Left ventricle myocardium inferior (tissue), 1 donor: ENCODE data around the gene EIF3A. TPM values are rescaled to one million over a fixed set of nuclear protein-coding genes. Genes with fewer than 3 reads are reported as not detected.
"Not testable (repeated sequence)": the region's sequence is repeated elsewhere in the genome, so short reads cannot be mapped to it uniquely, and the experiment has no call there.

Experiments used
- DNase-seq: peaks from one replicate; pipeline ENCODE4 v3.0.0-alpha.2; 2020
- H3K27ac ChIP-seq: fragments of 200-600 bp; replicated peaks from 2 replicates; pipeline ENCODE4 v1.8.0; 2021
- H3K27me3 ChIP-seq: fragments of 200-600 bp; 2 replicates; pipeline ENCODE4 v1.8.0; 2021; ENCODE audit warnings: low read depth
- H3K36me3 ChIP-seq: fragments of 200-600 bp; 2 replicates; pipeline ENCODE4 v1.8.0; 2021
- H3K4me1 ChIP-seq: fragments of 200-600 bp; 2 replicates; pipeline ENCODE4 v1.8.0; 2021
- H3K4me3 ChIP-seq: fragments of 200-600 bp; 2 replicates; pipeline ENCODE4 v1.8.0; 2021; ENCODE audit warnings: mild to moderate bottlenecking, moderate library complexity
- H3K9me3 ChIP-seq: fragments of 200-600 bp; replicated peaks from 2 replicates; pipeline ENCODE4 v1.8.0; 2021
- intact Hi-C: fragments of 100-400 bp; cut with micrococcal nuclease; formaldehyde crosslinking; loops from one replicate; pipeline ENCODE4 v1.11.0; 2022
- total RNA-seq: library from RNA; stranded (reverse); fragmentation: NEBNext Ultra II Directional; extraction: Animal tissue kit (Norgen Biotek cat#: 25700); gene quantifications from one replicate; pipeline ENCODE4 v1.2.1, GENCODE V29; 2021
- TF ChIP-seq, protein P1 (sequence below): fragments of 200-600 bp; IDR thresholded peaks from 2 replicates; pipeline ENCODE4 v1.8.0; 2021; ENCODE audit warnings: antibody characterized with exemption, mild to moderate bottlenecking, borderline replicate concordance
- donor health status: DM: no; HTN: yes; CAD: no; lungs with severe emphysema.

Gene EIF3A
- total RNA-seq, 1 donor from 2014 or later: 103 TPM

DNA sequence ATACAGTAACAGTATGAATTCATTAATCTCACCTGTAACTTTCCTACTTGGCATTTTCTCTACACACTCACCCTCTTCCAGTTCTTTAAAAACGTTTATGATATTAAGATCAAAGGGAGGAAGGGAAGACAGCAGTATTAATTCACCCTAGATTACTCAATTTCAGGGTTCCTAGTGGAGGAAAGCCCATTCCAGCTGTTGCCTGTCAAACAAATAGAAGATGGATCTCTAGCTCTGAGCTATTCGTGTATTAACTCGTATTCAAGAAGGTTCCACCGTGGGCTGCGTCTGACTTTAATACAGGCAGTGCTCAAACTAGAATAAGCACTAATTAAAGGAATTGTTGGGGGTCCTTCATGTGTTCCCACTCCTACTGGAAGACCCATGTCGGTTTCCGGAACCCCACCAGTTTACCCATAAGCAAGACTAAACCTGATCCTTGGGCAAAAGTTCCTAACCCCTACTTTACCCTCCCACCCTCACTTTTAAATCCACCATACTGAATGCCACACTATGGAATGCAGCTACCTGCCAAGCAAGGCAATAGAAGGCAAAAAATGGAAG is 49.0 kb downstream of the EIF3A start:
- Histone ChIP-seq H3K9me3 (no peaks in the 10 kb centered on the region), H3K4me3 (peak overlapping the region; percentile 78), H3K4me1 (peaks cover 38% of the 10 kb centered on the region), H3K27me3 (no peaks in the 10 kb centered on the region), H3K27ac (no peak overlapping the region), H3K36me3 (peaks cover 27% of the 10 kb centered on the region)
- TF ChIP-seq, protein P1, sequence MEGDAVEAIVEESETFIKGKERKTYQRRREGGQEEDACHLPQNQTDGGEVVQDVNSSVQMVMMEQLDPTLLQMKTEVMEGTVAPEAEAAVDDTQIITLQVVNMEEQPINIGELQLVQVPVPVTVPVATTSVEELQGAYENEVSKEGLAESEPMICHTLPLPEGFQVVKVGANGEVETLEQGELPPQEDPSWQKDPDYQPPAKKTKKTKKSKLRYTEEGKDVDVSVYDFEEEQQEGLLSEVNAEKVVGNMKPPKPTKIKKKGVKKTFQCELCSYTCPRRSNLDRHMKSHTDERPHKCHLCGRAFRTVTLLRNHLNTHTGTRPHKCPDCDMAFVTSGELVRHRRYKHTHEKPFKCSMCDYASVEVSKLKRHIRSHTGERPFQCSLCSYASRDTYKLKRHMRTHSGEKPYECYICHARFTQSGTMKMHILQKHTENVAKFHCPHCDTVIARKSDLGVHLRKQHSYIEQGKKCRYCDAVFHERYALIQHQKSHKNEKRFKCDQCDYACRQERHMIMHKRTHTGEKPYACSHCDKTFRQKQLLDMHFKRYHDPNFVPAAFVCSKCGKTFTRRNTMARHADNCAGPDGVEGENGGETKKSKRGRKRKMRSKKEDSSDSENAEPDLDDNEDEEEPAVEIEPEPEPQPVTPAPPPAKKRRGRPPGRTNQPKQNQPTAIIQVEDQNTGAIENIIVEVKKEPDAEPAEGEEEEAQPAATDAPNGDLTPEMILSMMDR: no peak
- DNase-seq: no peak
- intact Hi-C loops: no loop called here

DNA sequence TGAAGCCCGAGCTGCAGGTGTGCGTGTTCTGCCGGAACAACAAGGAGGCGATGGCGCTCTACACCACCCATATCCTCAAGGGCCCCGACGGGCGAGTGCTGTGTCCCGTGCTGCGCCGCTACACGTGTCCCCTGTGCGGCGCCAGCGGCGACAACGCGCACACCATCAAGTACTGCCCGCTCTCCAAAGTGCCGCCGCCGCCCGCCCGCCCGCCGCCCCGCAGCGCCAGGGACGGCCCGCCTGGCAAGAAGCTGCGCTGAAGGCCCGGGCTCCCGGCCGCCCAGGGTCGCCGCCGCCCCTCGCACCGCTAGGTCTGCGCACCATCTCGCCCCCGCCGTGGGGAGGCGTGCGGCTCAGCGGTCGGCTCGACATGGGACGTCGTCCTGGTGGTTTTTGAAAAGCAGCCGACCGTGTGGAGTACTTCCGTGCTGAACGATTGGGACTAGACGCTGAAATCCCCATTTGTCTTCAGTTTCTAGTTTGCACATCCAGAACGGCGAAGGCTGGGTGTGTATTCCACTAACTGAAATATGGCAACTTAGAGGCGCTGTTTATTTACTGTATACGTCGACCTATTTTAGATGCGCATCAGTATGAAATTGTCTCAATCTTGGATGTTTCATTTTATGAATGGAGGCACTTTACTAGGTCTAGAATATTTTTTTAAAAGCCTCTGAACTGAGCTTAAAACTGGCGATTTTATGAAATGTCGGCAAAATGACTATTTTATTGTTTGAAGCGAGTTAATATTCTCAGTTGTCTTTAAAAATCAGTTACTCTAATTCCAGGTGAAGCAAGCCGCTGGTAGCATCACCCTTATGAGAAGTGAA is 50.0 kb downstream of the EIF3A start:
- H3K27ac ChIP-seq: peak overlapping the region; percentile 80
- intact Hi-C loops: no loop called here
- DNase-seq: peak; percentile 39
- H3K9me3 ChIP-seq: no peaks in the 10 kb centered on the region
- peaks cover 48% of the 10 kb centered on the region for H3K4me1 ChIP-seq
- TF ChIP-seq, protein P1: no peak
- H3K4me3 ChIP-seq: peak overlapping the region; percentile 78
- peaks cover 18% of the 10 kb centered on the region for H3K36me3 ChIP-seq
- H3K27me3 ChIP-seq: no peaks in the 10 kb centered on the region

DNA sequence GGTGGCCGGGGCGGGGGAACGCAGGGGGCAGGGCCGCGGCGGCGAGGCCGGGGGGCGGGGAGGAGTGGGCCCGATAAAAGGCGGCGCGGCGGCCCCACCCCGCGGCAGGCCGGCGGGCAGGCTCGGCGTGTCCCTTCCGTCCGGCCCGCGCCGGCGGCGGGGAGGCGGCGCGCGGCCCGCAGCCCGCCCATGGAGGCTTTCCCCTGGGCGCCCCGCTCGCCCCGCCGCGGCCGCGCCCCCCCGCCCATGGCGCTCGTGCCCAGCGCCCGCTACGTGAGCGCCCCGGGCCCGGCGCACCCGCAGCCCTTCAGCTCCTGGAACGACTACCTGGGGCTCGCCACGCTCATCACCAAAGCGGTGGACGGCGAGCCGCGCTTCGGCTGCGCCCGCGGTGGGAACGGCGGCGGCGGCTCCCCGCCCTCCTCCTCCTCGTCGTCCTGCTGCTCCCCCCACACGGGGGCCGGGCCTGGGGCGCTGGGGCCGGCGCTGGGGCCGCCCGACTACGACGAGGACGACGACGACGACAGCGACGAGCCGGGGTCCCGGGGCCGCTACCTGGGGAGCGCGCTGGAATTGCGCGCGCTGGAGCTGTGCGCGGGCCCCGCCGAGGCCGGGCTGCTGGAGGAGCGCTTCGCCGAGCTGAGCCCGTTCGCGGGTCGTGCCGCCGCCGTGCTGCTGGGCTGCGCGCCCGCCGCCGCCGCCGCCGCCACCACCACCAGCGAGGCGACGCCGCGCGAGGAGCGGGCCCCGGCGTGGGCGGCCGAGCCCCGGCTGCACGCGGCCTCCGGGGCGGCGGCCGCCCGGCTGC is 50.8 kb downstream of the EIF3A start, which contains the start of gene NANOS1:
TSS of gene NANOS1 (plus strand) at position 102 of the 808 bp plus-strand sequence. CDS start at position 190, 88 bp downstream.
- H3K4me1 ChIP-seq: peaks cover 54% of the 10 kb centered on the region
- TF ChIP-seq, protein P1: no peak
- no peak for DNase-seq
- intact Hi-C loops: no loop called here
- H3K27me3 ChIP-seq: no peaks in the 10 kb centered on the region
- H3K4me3 ChIP-seq: peak within 1 kb of the TSS; percentile 78
- peak within 1 kb of the TSS; percentile 80 for H3K27ac ChIP-seq
- H3K36me3 ChIP-seq: peaks cover 15% of the 10 kb centered on the region
- H3K9me3 ChIP-seq: no peaks in the 10 kb centered on the region

DNA sequence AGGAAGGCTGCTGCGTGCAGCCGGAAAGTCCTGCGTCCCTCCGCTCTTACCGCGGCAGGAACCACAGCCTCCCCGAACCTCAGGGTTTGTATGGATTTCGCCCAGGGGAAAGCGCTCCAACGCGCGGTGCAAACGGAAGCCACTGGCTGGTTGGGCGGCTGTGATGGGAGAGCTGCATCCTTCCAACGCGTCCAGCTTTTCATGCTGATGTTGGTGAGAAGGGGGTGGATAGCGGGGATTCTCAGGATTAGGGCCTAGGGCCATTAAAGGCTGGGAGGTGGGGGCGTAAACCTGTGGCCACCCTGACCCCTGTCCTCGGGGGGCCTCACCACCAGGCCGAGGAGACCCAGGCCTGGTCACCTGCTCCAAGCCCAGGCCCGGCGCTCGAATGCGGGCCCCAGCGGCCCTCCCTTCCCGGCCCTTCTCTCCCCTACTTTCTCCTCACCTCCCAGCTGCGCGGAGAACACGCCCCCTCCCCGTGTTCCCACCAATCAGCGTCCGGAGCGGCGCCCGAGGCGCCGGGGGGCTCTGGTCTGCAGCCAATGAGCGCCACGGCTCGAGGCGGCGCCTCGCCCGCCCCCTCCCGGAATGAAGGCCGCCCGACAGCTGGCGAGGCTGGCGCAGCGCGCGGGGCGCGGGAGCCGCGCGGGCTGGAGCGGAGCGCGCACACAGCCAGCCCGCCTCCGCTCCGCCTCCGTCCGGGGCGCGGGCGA is 51.6 kb downstream of the EIF3A start:
- intact Hi-C loops: no loop called here
- peaks cover 57% of the 10 kb centered on the region for H3K4me1 ChIP-seq

DNA sequence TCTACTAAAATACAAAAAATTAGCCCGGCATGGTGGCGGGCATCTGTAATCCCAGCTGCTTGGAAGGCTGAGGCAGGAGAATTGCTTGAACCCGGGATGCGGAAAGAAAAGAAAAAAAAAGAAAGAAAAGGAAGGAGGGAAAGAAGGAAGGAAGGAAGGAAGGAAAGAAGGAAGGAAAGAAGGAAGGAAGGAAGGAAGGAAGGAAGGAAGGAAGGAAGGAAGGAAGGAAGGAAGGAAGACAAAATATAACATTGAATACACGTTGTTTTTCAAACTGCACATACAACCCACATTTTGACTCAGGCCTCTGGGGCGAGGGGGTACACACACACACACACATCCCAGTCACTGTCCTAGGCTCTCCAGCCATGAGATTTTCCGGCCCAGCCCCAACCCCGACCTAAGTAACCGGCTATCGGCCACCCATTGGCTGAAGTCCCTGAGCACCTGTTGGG is 52.1 kb downstream of the EIF3A start:
- H3K27ac ChIP-seq: peak overlapping the region; percentile 80
- DNase-seq, H3K27me3 ChIP-seq, H3K9me3 ChIP-seq, intact Hi-C loops, H3K36me3 ChIP-seq: not testable (repeated sequence)
- peak overlapping the region; percentile 78 for H3K4me3 ChIP-seq
- H3K4me1 ChIP-seq: peaks cover 59% of the 10 kb centered on the region

More for the DNA sequence above, 51.6 kb downstream of the EIF3A start:
- Histone ChIP-seq H3K9me3 (no peaks in the 10 kb centered on the region), H3K27ac (peak overlapping the region; percentile 80), H3K36me3 (peaks cover 7% of the 10 kb centered on the region), H3K4me3 (peak overlapping the region; percentile 78), H3K27me3 (no peaks in the 10 kb centered on the region)
- TF ChIP-seq, protein P1: peak; percentile 47
- DNase-seq: peak; percentile 92
